Amniotic epithelial cell (primary cell): ENCODE measurements around the gene SMAD9.

ENCODE experiments used
- DNase-seq: peaks from one replicate; pipeline ENCODE4 v3.0.0-alpha.2; 2010; ENCODE audit warnings: low read depth

The SMAD9 gene

GRCh38 chr13:36865265-36865664 lies 54.8 kb downstream of the SMAD9 start:
- DNase-seq = no peak

- no peak for DNase-seq
Observed at GRCh38 chr13:36862722-36863121, 57.3 kb downstream of the SMAD9 start.

- no peak for DNase-seq
Observed at GRCh38 chr13:36862002-36862685, 57.9 kb downstream of the SMAD9 start.

- DNase-seq = no peak
Observed at GRCh38 chr13:36859259-36859658, 60.8 kb downstream of the SMAD9 start.

GRCh38 chr13:36858290-36858689 lies 61.7 kb downstream of the SMAD9 start:
- peak; percentile 63 for DNase-seq

GRCh38 chr13:36857253-36857652 lies 62.8 kb downstream of the SMAD9 start:
- DNase-seq = no peak

GRCh38 chr13:36850790-36851438 lies 69.1 kb downstream of the SMAD9 start:
- peak; percentile 11 for DNase-seq

GRCh38 chr13:36848199-36848982 lies 71.6 kb downstream of the SMAD9 start:
- peak; percentile 38 for DNase-seq

- no peak for DNase-seq
Observed at GRCh38 chr13:36847606-36848005, 72.4 kb downstream of the SMAD9 start.

- DNase-seq = no peak
Observed at GRCh38 chr13:36841391-36841790, 78.6 kb downstream of the SMAD9 start.

GRCh38 chr13:36840718-36841250 lies 79.3 kb downstream of the SMAD9 start:
- DNase-seq = no peak

- no peak for DNase-seq
Observed at GRCh38 chr13:36839981-36840380, 80.1 kb downstream of the SMAD9 start.

- DNase-seq = no peak
Observed at GRCh38 chr13:36839281-36839680, 80.8 kb downstream of the SMAD9 start.

GRCh38 chr13:36837354-36838092 lies 82.5 kb downstream of the SMAD9 start:
- no peak for DNase-seq

- DNase-seq = no peak
Observed at GRCh38 chr13:36834299-36834698, 85.7 kb downstream of the SMAD9 start.

GRCh38 chr13:36831291-36831690 lies 88.7 kb downstream of the SMAD9 start:
- no peak for DNase-seq

- DNase-seq = no peak
Observed at GRCh38 chr13:36829753-36830152, 90.3 kb downstream of the SMAD9 start.

- peak; percentile 29 for DNase-seq
Observed at GRCh38 chr13:36822785-36823184, 97.3 kb downstream of the SMAD9 start.

- DNase-seq = no peak
Observed at GRCh38 chr13:36820222-36820621, 99.8 kb downstream of the SMAD9 start.

GRCh38 chr13:36819739-36820090 lies 100.3 kb downstream of the SMAD9 start:
- peak; percentile 22 for DNase-seq

GRCh38 chr13:36818804-36819738 lies 101.0 kb downstream of the SMAD9 start, which contains the start of gene RFXAP:
Gene RFXAP, plus strand, starts transcription at chr13:36819222. Its CDS starts 136 bp downstream, at chr13:36819358.
- DNase-seq = peak; percentile 73
